Choroid plexus epithelial cell (primary cell): ENCODE results near the gene TMEM266.
A peak's percentile ranks its signal among the peaks of the same experiment; 100 is the strongest.

Experiments
- DNase-seq: peaks from one replicate; pipeline ENCODE4 v3.0.0-alpha.2; 2010; ENCODE audit warnings: low read depth
- H3K4me3 ChIP-seq: 2 replicates; pipeline ENCODE4 v1.5.1; 2011; ENCODE audit warnings: low read depth, mild to moderate bottlenecking, control low read depth, low read length, moderate library complexity
- TF ChIP-seq, protein P1 (sequence below): conservative IDR thresholded peaks from 2 replicates; pipeline ENCODE4 v1.5.1; 2011; ENCODE audit warnings: low read depth, mild to moderate bottlenecking, control low read depth, inconsistent platforms, low read length, moderate library complexity

TMEM266 gene

DNA sequence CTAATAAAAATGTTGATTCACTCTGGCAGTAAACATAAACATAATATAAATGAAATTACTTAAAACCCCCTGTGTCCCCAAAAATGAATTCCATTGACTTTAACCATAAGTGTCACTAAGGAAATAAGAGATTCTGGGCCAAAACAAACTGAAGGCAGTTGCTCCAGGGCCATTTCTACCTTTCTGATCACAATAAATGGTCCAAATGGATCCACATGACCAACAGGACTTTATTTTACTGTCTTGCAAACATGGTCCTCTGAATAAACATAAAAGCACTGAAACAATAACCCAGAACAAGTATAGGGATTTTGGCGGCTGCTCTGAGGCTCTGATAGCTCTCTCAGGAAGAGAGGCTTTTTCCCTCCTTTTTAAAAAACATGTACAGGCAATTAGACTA is 174.1 kb downstream of the TMEM266 start:
- no peak for DNase-seq
- TF ChIP-seq, protein P1, sequence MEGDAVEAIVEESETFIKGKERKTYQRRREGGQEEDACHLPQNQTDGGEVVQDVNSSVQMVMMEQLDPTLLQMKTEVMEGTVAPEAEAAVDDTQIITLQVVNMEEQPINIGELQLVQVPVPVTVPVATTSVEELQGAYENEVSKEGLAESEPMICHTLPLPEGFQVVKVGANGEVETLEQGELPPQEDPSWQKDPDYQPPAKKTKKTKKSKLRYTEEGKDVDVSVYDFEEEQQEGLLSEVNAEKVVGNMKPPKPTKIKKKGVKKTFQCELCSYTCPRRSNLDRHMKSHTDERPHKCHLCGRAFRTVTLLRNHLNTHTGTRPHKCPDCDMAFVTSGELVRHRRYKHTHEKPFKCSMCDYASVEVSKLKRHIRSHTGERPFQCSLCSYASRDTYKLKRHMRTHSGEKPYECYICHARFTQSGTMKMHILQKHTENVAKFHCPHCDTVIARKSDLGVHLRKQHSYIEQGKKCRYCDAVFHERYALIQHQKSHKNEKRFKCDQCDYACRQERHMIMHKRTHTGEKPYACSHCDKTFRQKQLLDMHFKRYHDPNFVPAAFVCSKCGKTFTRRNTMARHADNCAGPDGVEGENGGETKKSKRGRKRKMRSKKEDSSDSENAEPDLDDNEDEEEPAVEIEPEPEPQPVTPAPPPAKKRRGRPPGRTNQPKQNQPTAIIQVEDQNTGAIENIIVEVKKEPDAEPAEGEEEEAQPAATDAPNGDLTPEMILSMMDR: no peak
- no peak overlapping the region for H3K4me3 ChIP-seq

DNA sequence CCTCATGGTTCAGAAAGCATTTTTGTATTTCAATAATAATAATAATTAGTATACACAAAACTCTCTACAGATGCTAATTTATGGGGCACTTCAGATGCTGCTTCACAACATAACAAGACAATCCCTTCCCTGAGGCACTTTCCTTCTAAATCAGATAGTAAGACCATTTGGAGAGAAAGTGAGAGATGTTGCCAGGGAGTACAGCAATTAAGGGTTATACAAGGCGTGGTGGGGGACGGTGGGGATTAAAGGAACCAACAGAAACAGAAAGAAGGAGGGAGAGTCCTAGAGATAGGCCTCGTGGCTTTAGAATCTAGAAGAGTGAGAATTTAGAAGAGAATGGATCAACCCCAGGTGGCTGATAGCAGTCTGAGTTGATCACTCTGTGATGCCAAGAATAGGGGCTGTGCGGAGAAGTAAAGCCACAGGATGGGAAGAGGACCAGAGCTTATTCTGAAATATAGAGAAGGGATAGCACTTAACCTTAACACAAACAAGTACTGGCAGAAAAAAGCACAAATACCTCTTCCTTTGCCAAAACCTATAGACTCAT is 174.6 kb downstream of the TMEM266 start:
- no peak for DNase-seq
- TF ChIP-seq, protein P1: no peak
- no peak overlapping the region for H3K4me3 ChIP-seq

DNA sequence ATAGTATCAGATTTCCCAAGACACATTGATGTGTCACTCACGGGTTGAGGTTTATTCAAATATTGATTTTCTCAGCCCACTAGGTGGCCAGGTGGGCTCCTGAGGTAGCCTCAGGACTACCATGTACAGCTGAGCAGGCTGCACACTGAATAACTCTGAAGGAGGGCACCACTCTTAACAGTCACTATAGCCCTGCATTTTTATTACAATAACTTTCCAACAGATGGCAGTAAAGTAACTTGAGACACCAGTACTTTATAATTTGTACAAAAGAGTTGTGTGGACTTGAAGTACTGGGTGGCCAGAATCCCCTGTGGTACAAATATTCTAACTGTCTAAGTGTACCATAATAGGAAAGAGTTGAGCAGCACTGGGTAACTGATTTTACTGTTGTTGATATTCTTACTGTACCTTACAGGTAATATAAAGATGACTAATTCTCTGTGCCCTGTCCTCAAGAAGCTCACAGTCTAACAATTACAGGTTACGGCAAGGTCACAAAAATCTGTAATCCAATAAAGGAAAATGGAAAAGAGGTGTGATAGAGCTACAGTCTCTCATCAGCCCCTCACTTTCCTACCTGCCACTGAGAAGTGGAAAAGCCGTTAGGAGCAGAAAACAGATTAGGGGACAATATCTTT is 175.5 kb downstream of the TMEM266 start:
- DNase-seq: peak; percentile 74
- no peak overlapping the region for H3K4me3 ChIP-seq
- TF ChIP-seq, protein P1: peak; percentile 52

DNA sequence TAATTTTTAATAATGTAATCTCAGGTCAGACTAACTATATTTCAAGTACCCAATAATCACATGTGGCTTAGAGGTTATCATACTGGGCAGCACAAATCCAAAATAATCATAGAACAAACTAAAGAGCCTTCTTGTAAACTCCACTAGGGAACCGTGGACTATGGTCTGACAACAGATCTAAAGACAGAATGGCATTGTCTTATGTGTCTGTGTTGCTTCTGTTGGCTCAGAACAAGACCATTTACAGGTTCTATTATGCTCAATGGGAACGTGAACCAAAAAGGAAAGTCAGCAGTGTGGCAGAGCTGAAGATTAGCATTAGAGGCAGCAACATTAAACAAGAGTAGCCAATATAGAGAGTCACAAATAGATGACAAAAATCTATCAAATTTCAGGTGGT is 176.6 kb downstream of the TMEM266 start:
- H3K4me3 ChIP-seq: no peak overlapping the region
- TF ChIP-seq, protein P1: no peak
- no peak for DNase-seq

DNA sequence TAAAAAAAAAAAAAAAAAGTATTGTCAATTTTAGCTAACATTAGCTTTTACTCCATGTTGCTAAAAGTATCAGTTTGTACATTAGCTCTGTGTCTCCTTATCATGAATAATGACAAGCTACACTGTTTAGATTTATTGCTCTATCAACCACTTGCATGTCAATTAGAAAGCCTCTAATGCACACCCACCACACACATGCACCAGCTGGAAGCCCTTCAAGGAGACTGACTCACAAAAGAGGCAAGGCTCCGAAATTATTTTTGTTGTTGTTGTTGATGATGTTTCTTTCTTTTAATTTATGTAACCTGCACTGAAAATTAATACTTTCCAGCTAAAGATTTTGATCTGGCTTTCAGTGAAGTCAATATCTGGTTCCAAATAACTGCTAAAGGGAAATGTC is 180.0 kb downstream of the TMEM266 start:
- TF ChIP-seq, protein P1: no peak
- no peak overlapping the region for H3K4me3 ChIP-seq
- no peak for DNase-seq

DNA sequence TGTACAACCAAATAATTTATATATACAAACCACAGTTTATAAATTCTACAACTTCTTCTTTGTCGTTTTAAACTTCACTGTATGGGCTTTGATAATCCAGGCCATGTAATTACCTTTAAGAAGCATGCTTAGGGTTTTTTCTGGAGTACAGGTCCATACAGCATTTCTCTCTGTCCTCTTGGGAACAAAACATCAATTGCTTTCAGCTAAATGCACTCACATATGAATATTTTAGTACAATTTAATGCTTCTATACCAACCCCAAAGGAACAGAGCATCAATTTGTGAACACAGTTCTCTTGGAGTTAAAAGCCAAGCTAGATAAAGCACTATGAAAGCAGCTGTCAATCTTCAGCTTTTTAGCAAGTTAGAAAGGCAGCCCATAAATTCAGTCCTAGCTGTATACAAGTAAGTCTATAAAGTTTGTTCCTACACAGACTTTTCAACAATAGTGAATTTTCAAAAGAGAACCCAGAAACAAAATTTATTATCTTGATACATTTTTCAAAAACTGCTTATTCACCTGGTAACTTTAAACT is 185.4 kb downstream of the TMEM266 start:
- TF ChIP-seq, protein P1: no peak
- DNase-seq: no peak
- H3K4me3 ChIP-seq: no peak overlapping the region

DNA sequence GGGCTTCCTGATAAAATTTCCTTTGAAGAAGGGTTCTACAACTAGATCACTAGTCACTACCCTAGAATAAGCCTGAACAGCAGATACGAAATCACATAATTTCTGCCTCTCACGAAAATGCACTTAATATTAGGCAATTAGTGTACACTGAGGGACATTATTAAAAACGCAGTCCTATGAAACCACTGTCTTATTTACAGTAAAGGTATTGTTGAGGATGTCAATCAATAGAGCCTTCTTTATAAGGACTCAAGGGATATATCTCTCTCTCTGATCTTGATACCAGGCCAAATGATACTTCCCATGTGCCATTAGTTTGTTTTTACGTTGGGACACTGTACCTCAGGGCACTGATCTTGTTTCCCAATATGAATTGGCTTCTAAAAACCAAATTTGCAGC is 191.9 kb downstream of the TMEM266 start:
- no peak for DNase-seq
- TF ChIP-seq, protein P1: no peak
- no peak overlapping the region for H3K4me3 ChIP-seq
